ENCODE measurements around the gene ZNF521.

Gene ZNF521

GRCh38 chr18:25346561-25346960 lies 5.4 kb downstream of the ZNF521 start:
- no peaks in the 10 kb centered on the region for H3K36me3 ChIP-seq
- H3K27ac ChIP-seq = no peak overlapping the region
- no peaks in the 10 kb centered on the region for H3K9me3 ChIP-seq
- no peak for TF ChIP-seq CTCF (IDR thresholded peaks at IDR 0.05)
- no peak overlapping the region for H3K4me3 ChIP-seq (ENCODE audit: low read depth in 1 of 2, low read length in 1 of 2)
- H3K4me1 ChIP-seq (ENCODE audit: control insufficient read depth in 1 of 2, insufficient read depth in 1 of 2, low read depth in 1 of 2, low read length in 1 of 2) = peaks cover 18 to 23% of the 10 kb centered on the region in 2 experiments
- peaks cover 92% of the 10 kb centered on the region for H3K27me3 ChIP-seq

GRCh38 chr18:25345081-25345866 lies 6.7 kb downstream of the ZNF521 start:
- H3K27ac ChIP-seq = no peak overlapping the region
- H3K27me3 ChIP-seq = peaks cover 80% of the 10 kb centered on the region
- H3K4me1 ChIP-seq (ENCODE audit: control insufficient read depth in 1 of 2, insufficient read depth in 1 of 2, low read depth in 1 of 2, low read length in 1 of 2) = peaks cover 8 to 12% of the 10 kb centered on the region in 2 experiments
- no peaks in the 10 kb centered on the region for H3K36me3 ChIP-seq
- H3K4me3 ChIP-seq (ENCODE audit: low read depth in 1 of 2, low read length in 1 of 2) = no peak overlapping the region
- TF ChIP-seq CTCF (IDR thresholded peaks at IDR 0.05) = no peak
- no peaks in the 10 kb centered on the region for H3K9me3 ChIP-seq

GRCh38 chr18:25341831-25342230 lies 10.1 kb downstream of the ZNF521 start:
- Histone ChIP-seq H3K4me3 (ENCODE audit: low read depth in 1 of 2, low read length in 1 of 2) (no peak overlapping the region), H3K27me3 (peaks cover 46% of the 10 kb centered on the region), H3K9me3 (no peaks in the 10 kb centered on the region), H3K4me1 (ENCODE audit: control insufficient read depth in 1 of 2, insufficient read depth in 1 of 2, low read depth in 1 of 2, low read length in 1 of 2) (no peaks in the 10 kb centered on the region), H3K27ac (no peak overlapping the region), H3K36me3 (no peaks in the 10 kb centered on the region)
- TF ChIP-seq CTCF (IDR thresholded peaks at IDR 0.05) = no peak

- TF ChIP-seq CTCF (IDR thresholded peaks at IDR 0.05) = no peak
- Histone ChIP-seq H3K4me1 (ENCODE audit: control insufficient read depth in 1 of 2, insufficient read depth in 1 of 2, low read depth in 1 of 2, low read length in 1 of 2) (no peaks in the 10 kb centered on the region), H3K4me3 (ENCODE audit: low read depth in 1 of 2, low read length in 1 of 2) (no peak overlapping the region), H3K36me3 (no peaks in the 10 kb centered on the region), H3K9me3 (no peaks in the 10 kb centered on the region), H3K27ac (no peak overlapping the region), H3K27me3 (peaks cover 35% of the 10 kb centered on the region)
These were observed 11.2 kb downstream of the ZNF521 start for GRCh38 chr18:25340762-25341161.

- no peaks in the 10 kb centered on the region for H3K27me3 ChIP-seq
- H3K27ac ChIP-seq = no peak overlapping the region
- no peaks in the 10 kb centered on the region for H3K4me1 ChIP-seq (ENCODE audit: control insufficient read depth in 1 of 2, insufficient read depth in 1 of 2, low read depth in 1 of 2, low read length in 1 of 2)
- no peaks in the 10 kb centered on the region for H3K9me3 ChIP-seq
- no peak overlapping the region for H3K4me3 ChIP-seq (ENCODE audit: low read depth in 1 of 2, low read length in 1 of 2)
- no peak for TF ChIP-seq CTCF (IDR thresholded peaks at IDR 0.05)
- H3K36me3 ChIP-seq = no peaks in the 10 kb centered on the region
These were observed 16.3 kb downstream of the ZNF521 start for GRCh38 chr18:25335676-25336075.

Data from neutrophil (primary cell).